Retina (tissue), 1 donor: ENCODE data around the gene MRPL51.

Experiments
- DNase-seq: peaks from one replicate; pipeline ENCODE4 v3.0.0-alpha.2; 2016

MRPL51 gene

GRCh38 chr12:6458281-6459003 lies 34.6 kb downstream of the MRPL51 start:
- DNase-seq = no peak

- no peak for DNase-seq
Observed at GRCh38 chr12:6457220-6457945, 35.7 kb downstream of the MRPL51 start.

- DNase-seq = no peak
Observed at GRCh38 chr12:6452944-6453630, 40.0 kb downstream of the MRPL51 start.

GRCh38 chr12:6452245-6452943 lies 40.7 kb downstream of the MRPL51 start:
- DNase-seq = no peak

- peak; percentile 93 for DNase-seq
Observed at GRCh38 chr12:6451348-6452244, 41.5 kb downstream of the MRPL51 start, which contains the start of gene TAPBPL. Gene TAPBPL, plus strand, starts transcription at chr12:6452042. Its CDS starts 207 bp downstream, at chr12:6452249.

- no peak for DNase-seq
Observed at GRCh38 chr12:6450869-6451347, 42.2 kb downstream of the MRPL51 start.

- peak; percentile 51 for DNase-seq
Observed at GRCh38 chr12:6450091-6450868, 42.8 kb downstream of the MRPL51 start.

- DNase-seq = no peak
Observed at GRCh38 chr12:6444704-6445688, 48.1 kb downstream of the MRPL51 start, which contains the start of gene CD27. Gene CD27, plus strand, starts transcription at chr12:6444955. Its CDS starts 141 bp downstream, at chr12:6445096.

GRCh38 chr12:6444031-6444430 lies 49.0 kb downstream of the MRPL51 start:
- no peak for DNase-seq

GRCh38 chr12:6443361-6443983 lies 49.6 kb downstream of the MRPL51 start:
- no peak for DNase-seq

GRCh38 chr12:6442836-6443235 lies 50.2 kb downstream of the MRPL51 start:
- DNase-seq = no peak
